Keratinocyte (primary cell): ENCODE data around the gene GOLGA6L10. TPM values are rescaled to one million over a fixed set of nuclear protein-coding genes. Genes with fewer than 3 reads are reported as not detected.
"Not testable (repeated sequence)": the region's sequence is repeated elsewhere in the genome, so short reads cannot be mapped to it uniquely, and the experiment has no call there.

Experiments
- DNase-seq: peaks from one replicate; pipeline ENCODE4 v3.0.0-alpha.2; 2011; ENCODE audit warnings: low read depth, missing footprints, low spot score
- FAIRE-seq: peaks from 2 replicates; lab custom pipeline; 2011; peaks lifted over from hg19 to GRCh38; lab: Jason Lieb, UNC
- H2AFZ ChIP-seq: 2 replicates; pipeline ENCODE4 v1.6.0; 2012; ENCODE audit warnings: low read length, control low read depth, inconsistent platforms; ENCODE audit not compliant: control insufficient read depth
- H3K27ac ChIP-seq: 2 replicates; pipeline ENCODE4 v1.5.1; 2011; ENCODE audit warnings: low read length; ENCODE audit not compliant: control insufficient read depth, insufficient read depth
- H3K27me3 ChIP-seq: 3 replicates; pipeline ENCODE4 v1.6.0; 2011; ENCODE audit warnings: low read length; ENCODE audit not compliant: control insufficient read depth, insufficient read depth; ENCODE audit errors: extremely low read depth
- H3K36me3 ChIP-seq, 2 experiments: 2 replicates in 1 of 2; 3 replicates in 1 of 2; pipeline ENCODE4 v1.5.1; 2011; ENCODE audit warnings: low read length in 2 of 2, mild to moderate bottlenecking in 1 of 2; ENCODE audit not compliant: control insufficient read depth in 2 of 2, insufficient read depth in 2 of 2; ENCODE audit errors: extremely low read depth in 1 of 2
- H3K4me1 ChIP-seq: 3 replicates; pipeline ENCODE4 v1.5.1; 2011; ENCODE audit warnings: low read length; ENCODE audit not compliant: control insufficient read depth, insufficient read depth; ENCODE audit errors: extremely low read depth
- H3K4me2 ChIP-seq: 3 replicates; pipeline ENCODE4 v1.6.0; 2011; ENCODE audit warnings: low read depth, low read length; ENCODE audit not compliant: control insufficient read depth, insufficient read depth; ENCODE audit errors: extremely low read depth
- H3K4me3 ChIP-seq, 3 experiments: fragments of 200-600 bp in 1 of 3; sonication (generic) in 1 of 3; 2 replicates in 2 of 3; 3 replicates in 1 of 3; pipeline ENCODE4 v1.5.1; 2011 to 2016; ENCODE audit warnings: low read length in 3 of 3, mild to moderate bottlenecking in 3 of 3, control low read depth in 2 of 3, inconsistent platforms in 1 of 3, low read depth in 1 of 3, mixed read lengths in 1 of 3, mixed run types in 1 of 3, moderate library complexity in 1 of 3; ENCODE audit not compliant: control insufficient read depth in 2 of 3, insufficient read depth in 2 of 3; ENCODE audit errors: extremely low read depth in 1 of 3
- H3K79me2 ChIP-seq: 2 replicates; pipeline ENCODE4 v1.6.0; 2012; ENCODE audit warnings: low read length; ENCODE audit not compliant: control insufficient read depth, insufficient read depth
- H3K9ac ChIP-seq: 3 replicates; pipeline ENCODE4 v1.6.0; 2011; ENCODE audit warnings: low read length; ENCODE audit not compliant: control insufficient read depth, insufficient read depth; ENCODE audit errors: extremely low read depth
- H3K9me1 ChIP-seq: 3 replicates; pipeline ENCODE4 v1.6.0; 2011; ENCODE audit warnings: low read length; ENCODE audit not compliant: control insufficient read depth, insufficient read depth; ENCODE audit errors: extremely low read depth
- H3K9me3 ChIP-seq: 2 replicates; pipeline ENCODE4 v1.5.1; 2012; ENCODE audit warnings: low read depth, low read length; ENCODE audit not compliant: control insufficient read depth
- H4K20me1 ChIP-seq: 3 replicates; pipeline ENCODE4 v1.6.0; 2011; ENCODE audit warnings: low read length; ENCODE audit not compliant: control insufficient read depth, insufficient read depth; ENCODE audit errors: extremely low read depth
- dilution Hi-C: fragments of 300-500 bp; cut with MboI; formaldehyde crosslinking; loops from one replicate; pipeline ENCODE4 v1.7.0; 2020; ENCODE audit warnings: low sequenced_read_pairs; ENCODE audit not compliant: extremely low pct_ligation_motif_present
- polyA plus RNA-seq, 5 experiments: library from polyadenylated mRNA; depleted of rRNA in 3 of 5; stranded (reverse) in 3 of 5; stranded (forward) in 1 of 5; unstranded in 1 of 5; fragments of >200 nt; gene quantifications; 1 replicate in 1 of 5; 2 replicates in 3 of 5; 3 replicates in 1 of 5; pipeline versions ENCODE4 v1.2.1 to v1.2.3, GENCODE V29; 2011 to 2012; ENCODE audit warnings: missing spikeins in 2 of 5, low read depth in 1 of 5, low replicate concordance in 1 of 5

The GOLGA6L10 gene
- polyA plus RNA-seq, 1 donor (not counting 4 experiments of a cell fraction or from before 2014, with no cell fraction given): 1.6 TPM

DNA sequence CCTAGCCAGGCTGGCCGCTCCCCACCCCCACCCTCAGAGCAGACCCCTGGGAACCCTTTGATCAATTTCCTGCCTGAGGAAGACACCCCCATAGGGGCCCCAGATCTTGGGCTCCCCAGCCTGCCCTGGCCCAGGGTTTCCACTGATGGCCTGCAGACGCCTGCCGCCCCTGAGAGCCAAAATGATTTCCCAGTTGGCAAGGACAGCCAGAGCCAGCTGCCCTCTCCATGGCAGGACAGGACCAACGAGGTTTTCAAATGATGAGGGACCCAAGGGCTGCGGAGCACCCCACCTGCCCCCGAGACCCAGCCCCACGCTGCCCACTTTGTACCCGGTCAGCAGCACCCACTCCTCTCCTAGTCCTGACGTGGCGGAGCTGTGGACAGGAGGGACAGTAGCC lies 21.9 kb downstream of the GOLGA6L10 start:
- H3K27ac ChIP-seq, FAIRE-seq, H4K20me1 ChIP-seq, dilution Hi-C loops, H3K9ac ChIP-seq, H3K27me3 ChIP-seq, H3K36me3 ChIP-seq, DNase-seq, H3K4me1 ChIP-seq, H2AFZ ChIP-seq, H3K79me2 ChIP-seq, H3K9me1 ChIP-seq, H3K4me3 ChIP-seq, H3K9me3 ChIP-seq, H3K4me2 ChIP-seq: not testable (repeated sequence)

DNA sequence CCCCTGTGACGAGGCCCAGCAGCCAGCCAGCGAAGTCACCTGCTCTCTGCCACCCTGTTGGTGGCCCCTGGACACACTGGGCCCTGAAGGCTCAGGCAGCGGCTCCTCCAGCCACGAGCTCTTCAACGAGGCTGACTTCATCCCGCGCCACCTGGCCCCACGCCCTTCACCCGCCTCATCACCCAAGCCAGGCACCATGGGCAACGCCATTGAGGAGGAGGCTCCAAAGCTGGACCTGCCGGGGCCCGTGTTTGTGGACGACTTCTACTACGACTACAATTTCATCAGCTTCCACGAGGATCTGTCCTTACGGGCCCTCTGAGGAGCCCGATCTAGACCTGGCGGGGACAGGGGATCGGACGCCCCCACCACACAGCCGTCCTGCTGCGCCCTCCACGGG lies 22.4 kb downstream of the GOLGA6L10 start:
- H3K4me2 ChIP-seq, H2AFZ ChIP-seq, H3K4me3 ChIP-seq, DNase-seq, H3K27me3 ChIP-seq, H3K9ac ChIP-seq, H3K9me3 ChIP-seq, H3K27ac ChIP-seq, H3K36me3 ChIP-seq, H3K4me1 ChIP-seq, H3K9me1 ChIP-seq, FAIRE-seq, dilution Hi-C loops, H4K20me1 ChIP-seq, H3K79me2 ChIP-seq: not testable (repeated sequence)

DNA sequence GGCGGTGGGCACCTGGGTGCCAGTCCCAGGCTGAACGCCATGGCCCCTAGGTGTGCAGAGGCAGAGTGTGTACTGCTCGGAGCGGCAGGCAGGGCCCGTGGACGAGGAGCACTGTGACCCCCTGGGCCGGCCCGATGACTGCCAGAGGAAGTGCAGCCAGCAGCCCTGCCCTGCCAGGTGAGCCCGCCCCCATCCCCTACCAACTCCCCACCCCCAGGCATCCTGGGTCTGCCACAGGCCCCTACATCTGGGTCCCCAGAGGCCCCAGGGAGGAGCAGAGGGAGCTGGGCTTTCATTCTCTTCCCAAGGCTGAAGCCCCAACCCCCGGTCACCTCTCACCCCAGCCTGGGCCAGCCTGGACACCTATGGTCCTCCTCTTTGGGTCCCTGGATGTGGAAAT lies 23.6 kb downstream of the GOLGA6L10 start:
- H3K4me1 ChIP-seq, FAIRE-seq, H3K27me3 ChIP-seq, H4K20me1 ChIP-seq, H3K9ac ChIP-seq, H3K9me1 ChIP-seq, H3K9me3 ChIP-seq, H3K79me2 ChIP-seq, DNase-seq, H3K4me3 ChIP-seq, H3K4me2 ChIP-seq, H3K36me3 ChIP-seq, dilution Hi-C loops, H2AFZ ChIP-seq, H3K27ac ChIP-seq: not testable (repeated sequence)

DNA sequence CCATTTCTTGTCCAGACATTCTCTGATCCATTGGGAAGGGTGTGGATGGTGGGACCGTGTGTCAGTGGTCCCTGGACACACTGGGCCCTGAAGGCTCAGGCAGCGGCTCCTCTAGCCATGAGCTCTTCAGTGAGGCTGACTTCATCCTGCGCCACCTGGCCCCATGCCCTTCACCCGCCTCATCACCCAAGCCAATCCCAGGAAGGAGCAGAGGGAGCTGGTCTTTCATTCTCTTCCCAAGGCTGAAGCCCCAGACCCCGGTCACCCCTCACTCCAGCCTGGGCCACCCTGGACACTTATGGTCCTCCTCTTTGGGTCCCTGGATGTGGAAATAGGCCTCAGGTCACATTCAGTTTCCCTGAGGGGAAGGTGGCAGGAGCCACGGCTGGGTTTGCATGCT lies 24.4 kb downstream of the GOLGA6L10 start:
- H3K9me1 ChIP-seq, H3K4me1 ChIP-seq, H3K27ac ChIP-seq, H3K36me3 ChIP-seq, H3K79me2 ChIP-seq, dilution Hi-C loops, H3K4me3 ChIP-seq, DNase-seq, H4K20me1 ChIP-seq, H3K4me2 ChIP-seq, H2AFZ ChIP-seq, H3K9me3 ChIP-seq, H3K27me3 ChIP-seq, H3K9ac ChIP-seq, FAIRE-seq: not testable (repeated sequence)

DNA sequence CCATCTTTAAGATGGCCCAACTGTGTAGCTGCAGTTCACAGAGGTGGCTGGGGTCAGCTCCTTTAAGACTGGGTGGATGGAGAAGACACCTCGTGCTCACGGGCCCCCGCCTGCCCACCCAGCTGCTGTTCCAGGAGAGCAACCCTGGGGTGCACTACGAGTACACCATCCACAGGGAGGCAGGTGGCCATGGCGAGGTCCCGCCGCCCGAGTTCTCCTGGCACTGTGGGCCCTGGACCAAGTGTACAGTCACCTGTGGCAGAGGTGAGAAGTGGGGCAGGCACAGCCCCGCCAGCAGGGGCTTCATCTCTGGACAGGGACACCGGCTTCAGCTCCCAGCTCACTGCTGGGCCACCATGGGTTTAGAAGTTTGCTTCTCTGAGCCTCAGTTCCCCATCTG lies 26.8 kb downstream of the GOLGA6L10 start:
- H3K36me3 ChIP-seq, H4K20me1 ChIP-seq, H3K27me3 ChIP-seq, dilution Hi-C loops, H3K9me1 ChIP-seq, H3K27ac ChIP-seq, DNase-seq, H3K9me3 ChIP-seq, H3K4me2 ChIP-seq, H2AFZ ChIP-seq, H3K79me2 ChIP-seq, H3K4me3 ChIP-seq, FAIRE-seq, H3K9ac ChIP-seq, H3K4me1 ChIP-seq: not testable (repeated sequence)
